GM21825 (cell line): ENCODE measurements around the gene NOSIP.
"Not testable (repeated sequence)": the region's sequence is repeated elsewhere in the genome, so short reads cannot be mapped to it uniquely, and the experiment has no call there.

Source experiments
- ATAC-seq: cut with Tn5 transposase; IDR thresholded peaks from one replicate; pipeline ENCODE4 v1.9.1; 2021; ENCODE audit warnings: mild to moderate bottlenecking, moderate library complexity; ENCODE audit not compliant: unreplicated experiment

NOSIP gene, protein sequence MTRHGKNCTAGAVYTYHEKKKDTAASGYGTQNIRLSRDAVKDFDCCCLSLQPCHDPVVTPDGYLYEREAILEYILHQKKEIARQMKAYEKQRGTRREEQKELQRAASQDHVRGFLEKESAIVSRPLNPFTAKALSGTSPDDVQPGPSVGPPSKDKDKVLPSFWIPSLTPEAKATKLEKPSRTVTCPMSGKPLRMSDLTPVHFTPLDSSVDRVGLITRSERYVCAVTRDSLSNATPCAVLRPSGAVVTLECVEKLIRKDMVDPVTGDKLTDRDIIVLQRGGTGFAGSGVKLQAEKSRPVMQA

DNA sequence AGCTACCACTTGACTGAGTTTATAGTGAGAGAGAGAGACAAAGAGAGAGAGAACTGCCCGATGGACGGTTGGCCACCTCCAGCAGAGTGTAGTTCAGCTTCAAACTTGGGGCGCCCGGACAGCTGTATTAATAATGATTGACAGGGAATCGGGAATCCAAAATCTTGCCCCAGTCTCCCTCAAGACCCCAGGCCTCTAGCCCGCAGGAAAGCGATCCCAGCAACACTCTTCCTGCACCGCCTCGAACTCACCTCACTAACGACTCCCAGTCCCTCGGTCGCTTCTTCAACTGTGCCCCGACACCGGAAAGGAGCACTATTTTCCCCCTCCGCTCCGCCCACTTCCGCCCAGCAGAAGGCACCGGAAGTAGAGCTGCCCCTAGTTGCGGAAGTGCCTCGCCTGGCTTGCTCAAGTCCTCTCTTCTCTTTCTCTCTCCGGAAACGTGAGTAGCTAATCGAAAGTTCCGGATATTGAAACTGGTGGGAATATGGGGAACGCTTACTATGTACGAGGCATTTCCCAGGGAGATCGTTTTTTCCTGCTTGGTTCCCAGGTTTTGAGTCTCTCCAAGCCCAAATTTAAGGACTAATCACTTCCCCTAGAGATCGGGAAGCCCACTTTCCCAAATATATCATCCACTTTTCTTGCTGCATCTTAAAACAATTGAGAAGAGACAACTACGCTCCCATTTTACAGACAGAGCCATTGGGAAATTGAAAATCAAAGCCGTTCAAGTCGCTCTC is at the start of gene NOSIP:
Gene NOSIP, minus strand, starts transcription at position 293 of the 743 bp plus-strand sequence. CDS start 19,865 bp downstream, outside the sequence.
- ATAC-seq = peak; percentile 79

DNA sequence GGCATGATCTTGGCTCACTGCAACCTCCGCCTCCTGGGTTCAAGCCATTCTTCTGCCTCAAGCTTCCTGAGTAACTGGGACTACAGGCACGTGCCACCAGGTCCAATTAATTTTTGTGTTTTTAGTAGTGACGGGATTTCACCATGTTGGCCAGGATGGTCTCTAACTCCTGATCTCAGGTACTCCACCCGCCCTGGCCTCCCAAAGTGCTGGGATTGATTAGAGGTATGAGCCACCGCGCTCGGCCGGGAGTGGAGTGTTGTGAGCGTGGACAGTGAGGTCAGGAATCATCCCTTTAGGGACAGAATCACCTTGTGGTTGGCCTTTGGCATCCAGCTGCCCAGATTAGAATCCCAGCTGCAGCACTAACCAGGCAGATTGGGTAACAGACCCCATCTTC is 49.3 kb upstream of the NOSIP start:
- no peak for ATAC-seq

- no peak for ATAC-seq
Observed at GRCh38 chr19:49626226-49626625, 45.9 kb upstream of the NOSIP start.

GRCh38 chr19:49624967-49625910 is 44.9 kb upstream of the NOSIP start:
- no peak for ATAC-seq

- not testable (repeated sequence) for ATAC-seq
Observed at GRCh38 chr19:49617860-49618259, 37.5 kb upstream of the NOSIP start.

- no peak for ATAC-seq
Observed at GRCh38 chr19:49616945-49617344, 36.6 kb upstream of the NOSIP start.

GRCh38 chr19:49616532-49616931 is 36.2 kb upstream of the NOSIP start:
- no peak for ATAC-seq

- no peak for ATAC-seq
Observed at GRCh38 chr19:49615861-49616260, 35.5 kb upstream of the NOSIP start.

GRCh38 chr19:49614096-49614833 is 33.9 kb upstream of the NOSIP start:
- no peak for ATAC-seq

GRCh38 chr19:49613374-49613773 is 33.0 kb upstream of the NOSIP start:
- no peak for ATAC-seq

DNA sequence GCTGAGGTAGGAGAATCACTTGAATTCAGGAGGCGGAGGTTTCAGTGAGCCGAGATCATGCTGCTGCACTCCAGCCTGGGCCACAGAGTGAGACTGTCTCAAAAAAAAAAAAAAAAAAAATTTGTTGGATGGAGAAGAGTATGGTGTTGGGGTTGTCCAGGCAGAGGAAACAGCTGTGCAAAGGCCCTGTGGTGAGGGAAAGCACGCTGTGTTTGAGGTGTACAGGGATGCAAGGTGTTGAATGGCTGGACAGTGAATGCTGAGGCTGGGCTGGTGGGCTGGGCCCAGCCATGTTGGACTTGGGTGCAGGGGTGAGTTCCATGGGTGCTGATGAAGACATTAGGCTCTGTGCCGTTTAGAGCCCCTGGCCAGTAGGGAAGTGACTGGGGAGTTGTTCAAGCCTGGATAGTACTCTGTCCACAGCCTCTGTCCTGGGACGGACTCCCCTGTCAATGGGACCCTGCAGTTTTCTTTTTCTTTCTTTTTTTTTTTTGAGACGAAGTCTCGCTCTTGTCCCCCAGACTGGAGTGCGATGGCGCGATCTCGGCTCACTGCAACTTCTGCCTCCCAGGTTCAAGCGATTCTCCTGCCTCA is 29.2 kb upstream of the NOSIP start:
- no peak for ATAC-seq

- ATAC-seq = no peak
Observed at GRCh38 chr19:49605605-49606004, 25.2 kb upstream of the NOSIP start.

DNA sequence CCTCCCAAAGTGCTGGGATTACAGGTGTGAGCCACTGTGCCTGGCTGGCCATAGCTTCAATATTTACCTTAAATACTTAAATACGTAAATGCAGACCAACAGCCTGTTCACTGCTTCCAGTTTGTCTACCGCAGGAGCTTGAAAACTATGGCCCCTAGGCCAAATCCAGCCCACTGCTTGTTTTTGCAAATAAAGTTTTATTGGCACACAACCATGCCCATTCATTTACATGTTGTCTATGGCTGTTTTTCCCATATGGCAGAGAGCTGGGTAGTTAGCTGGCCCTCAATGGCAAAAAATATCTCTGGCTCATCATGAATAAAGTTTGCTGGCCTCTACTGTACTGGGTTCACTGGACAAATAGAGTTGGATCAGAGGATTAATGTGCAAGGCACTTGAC is 22.4 kb upstream of the NOSIP start:
- ATAC-seq = no peak

DNA sequence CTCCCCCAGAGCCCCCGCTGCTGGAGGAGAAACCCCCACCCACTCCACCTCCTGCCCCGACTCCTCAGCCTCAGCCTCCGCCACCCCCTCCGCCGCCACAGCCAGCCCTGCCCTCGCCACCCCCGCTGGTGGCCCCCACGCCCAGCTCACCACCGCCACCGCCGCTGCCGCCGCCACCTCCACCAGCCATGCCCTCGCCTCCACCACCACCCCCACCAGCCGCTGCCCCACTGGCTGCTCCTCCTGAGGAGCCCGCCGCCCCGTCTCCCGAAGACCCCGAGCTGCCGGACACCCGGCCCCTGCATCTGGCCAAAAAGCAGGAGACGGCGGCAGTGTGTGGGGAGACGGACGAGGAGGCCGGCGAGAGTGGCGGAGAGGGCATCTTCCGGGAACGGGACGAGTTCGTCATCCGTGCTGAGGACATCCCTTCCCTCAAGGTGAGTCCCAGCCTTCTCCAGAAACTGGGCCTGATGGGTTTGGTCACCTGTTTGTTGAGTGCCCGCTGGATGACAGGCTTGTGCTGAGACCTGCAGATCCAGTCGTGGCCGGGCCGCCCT is 21.2 kb upstream of the NOSIP start:
- no peak for ATAC-seq

DNA sequence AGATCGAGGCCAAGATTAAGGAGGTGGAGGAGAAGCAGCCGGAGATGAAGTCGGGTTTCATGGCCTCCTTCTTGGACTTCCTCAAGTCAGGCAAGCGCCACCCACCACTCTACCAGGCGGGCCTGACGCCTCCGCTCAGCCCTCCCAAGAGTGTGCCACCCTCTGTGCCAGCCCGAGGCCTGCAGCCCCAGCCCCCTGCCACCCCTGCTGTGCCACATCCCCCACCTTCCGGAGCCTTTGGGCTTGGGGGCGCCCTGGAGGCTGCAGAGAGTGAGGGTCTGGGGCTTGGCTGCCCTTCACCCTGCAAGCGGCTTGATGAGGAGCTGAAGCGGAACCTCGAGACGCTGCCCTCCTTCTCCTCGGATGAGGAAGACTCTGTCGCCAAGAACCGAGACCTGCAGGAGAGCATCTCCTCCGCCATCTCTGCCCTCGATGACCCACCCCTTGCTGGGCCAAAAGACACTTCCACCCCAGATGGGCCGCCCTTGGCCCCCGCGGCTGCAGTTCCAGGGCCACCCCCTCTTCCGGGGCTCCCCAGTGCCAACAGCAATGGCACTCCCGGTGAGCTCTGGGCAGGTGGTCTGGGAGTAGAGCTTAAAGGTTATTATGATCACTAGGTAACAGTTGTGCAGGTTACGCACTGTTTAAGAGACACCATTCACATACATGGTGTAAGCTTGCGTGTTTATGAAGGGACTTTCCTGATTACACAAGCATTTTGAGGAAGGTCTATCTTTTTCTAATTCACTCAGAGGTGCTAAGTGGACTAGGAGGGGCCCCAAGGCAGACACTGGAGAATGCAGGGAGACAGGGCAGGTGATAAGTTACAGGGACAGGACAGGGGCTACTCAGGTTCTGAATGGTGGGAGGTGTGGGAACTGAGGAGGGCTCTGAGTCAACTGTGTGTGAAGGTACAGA is 19.3 kb upstream of the NOSIP start:
- no peak for ATAC-seq

GRCh38 chr19:49597703-49597974 is 17.3 kb upstream of the NOSIP start:
- ATAC-seq = no peak

- no peak for ATAC-seq
Observed at GRCh38 chr19:49596954-49597702, 16.8 kb upstream of the NOSIP start.

- ATAC-seq = no peak
Observed at GRCh38 chr19:49596407-49596806, 16.1 kb upstream of the NOSIP start.
